NCI-H2029 treated with DMSO at 0.1 percent for 48 hours (cell line): Measurements from ENCODE around the gene IMMP2L.
"Not testable (repeated sequence)": the region's sequence is repeated elsewhere in the genome, so short reads cannot be mapped to it uniquely, and the experiment has no call there.

Experiments used
- DNase-seq: peaks from one replicate; lab custom pipeline; 2025; lab: John Stamatoyannopoulos, UW

The IMMP2L gene

DNA sequence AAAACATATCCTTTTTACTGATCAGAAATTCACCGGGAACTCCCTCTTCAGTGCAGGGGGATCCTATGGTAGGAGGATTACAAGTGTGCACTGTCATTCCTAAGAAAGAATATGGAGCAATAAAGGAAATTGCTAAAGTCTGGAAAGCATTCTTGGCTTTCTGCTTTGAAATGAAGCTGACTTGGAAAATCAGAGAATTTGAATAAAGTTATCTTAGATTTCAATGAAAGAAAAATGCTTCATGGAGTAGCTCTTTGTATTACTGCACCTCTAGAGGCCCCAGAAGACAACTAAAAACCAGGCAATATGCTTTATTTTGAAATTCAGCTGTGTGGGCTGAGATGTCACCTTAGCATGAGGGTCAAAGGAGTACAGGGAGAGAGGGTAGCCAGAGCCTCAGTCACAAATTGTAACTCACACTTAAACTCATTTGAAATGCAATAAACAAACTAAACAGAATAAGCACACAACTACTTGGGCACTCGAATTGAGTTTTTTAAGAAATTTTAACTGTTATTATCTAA lies 102.5 kb downstream of the IMMP2L start:
- no peak for DNase-seq

- DNase-seq, result no peak
These were observed 103.1 kb downstream of the IMMP2L start for GRCh38 chr7:111459065-111459756.

GRCh38 chr7:111450705-111451104 lies 111.6 kb downstream of the IMMP2L start:
- not testable (repeated sequence) for DNase-seq

DNA sequence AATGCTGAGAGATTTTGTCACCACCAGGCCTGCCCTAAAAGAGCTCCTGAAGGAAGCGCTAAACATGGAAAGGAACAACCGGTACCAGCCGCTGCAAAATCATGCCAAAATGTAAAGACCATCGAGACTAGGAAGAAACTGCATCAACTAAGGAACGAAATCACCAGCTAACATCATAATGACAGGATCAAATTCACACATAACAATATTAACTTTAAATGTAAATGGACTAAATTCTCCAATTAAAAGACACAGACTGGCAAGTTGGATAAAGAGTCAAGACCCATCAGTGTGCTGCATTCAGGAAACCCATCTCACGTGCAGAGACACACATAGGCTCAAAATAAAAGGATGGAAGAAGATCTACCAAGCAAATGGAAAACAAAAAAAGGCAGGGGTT lies 114.8 kb downstream of the IMMP2L start:
- not testable (repeated sequence) for DNase-seq

DNA sequence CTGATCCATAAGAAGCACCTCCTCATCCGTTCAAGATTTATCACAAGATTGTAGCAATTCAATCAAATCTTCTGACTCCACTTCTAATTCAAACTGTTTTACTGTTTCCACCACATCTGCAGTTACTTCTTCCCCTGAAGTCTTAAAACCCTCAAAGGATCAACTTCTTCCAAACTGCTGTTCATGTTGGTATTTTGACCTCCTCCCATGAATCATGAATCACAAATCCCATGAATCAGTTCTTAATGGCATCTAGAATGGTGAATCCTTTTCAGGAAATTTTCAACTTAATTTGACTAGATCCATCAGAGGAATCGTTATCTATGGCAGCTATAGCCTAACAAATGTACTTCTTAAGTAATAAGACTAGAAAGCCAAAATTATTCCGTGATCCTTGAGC lies 122.3 kb downstream of the IMMP2L start:
- DNase-seq, result no peak

GRCh38 chr7:111438369-111439289 lies 123.7 kb downstream of the IMMP2L start:
- DNase-seq, result no peak

DNA sequence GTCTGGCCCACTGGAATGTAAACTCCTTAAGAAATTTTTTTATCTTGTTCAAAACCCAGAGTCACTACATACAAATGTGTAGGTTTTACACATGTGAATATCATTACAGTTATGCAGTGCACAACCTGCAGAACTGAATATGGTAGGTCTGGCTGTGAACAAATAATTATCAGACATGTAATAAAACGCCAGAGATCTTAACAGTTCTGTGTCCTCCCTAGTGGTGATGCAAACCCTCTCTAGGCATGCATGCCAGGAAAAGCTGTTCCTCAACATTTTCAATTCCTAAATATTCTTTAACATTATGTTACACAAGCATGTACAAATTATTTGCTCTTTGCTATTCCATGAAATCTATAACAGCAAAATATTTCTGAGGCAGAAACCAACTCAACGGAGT lies 124.6 kb downstream of the IMMP2L start:
- no peak for DNase-seq

GRCh38 chr7:111436608-111437007 lies 125.7 kb downstream of the IMMP2L start:
- no peak for DNase-seq

GRCh38 chr7:111433426-111433825 lies 128.9 kb downstream of the IMMP2L start:
- no peak for DNase-seq

- DNase-seq, result no peak
These were observed 132.5 kb downstream of the IMMP2L start for GRCh38 chr7:111429781-111430180.

GRCh38 chr7:111424768-111425167 lies 137.5 kb downstream of the IMMP2L start:
- DNase-seq, result no peak

GRCh38 chr7:111414374-111414773 lies 147.9 kb downstream of the IMMP2L start:
- no peak for DNase-seq

GRCh38 chr7:111413739-111414138 lies 148.6 kb downstream of the IMMP2L start:
- DNase-seq, result no peak

GRCh38 chr7:111410899-111411298 lies 151.4 kb downstream of the IMMP2L start:
- no peak for DNase-seq

- no peak for DNase-seq
These were observed 152.4 kb downstream of the IMMP2L start for GRCh38 chr7:111409714-111410422.

DNA sequence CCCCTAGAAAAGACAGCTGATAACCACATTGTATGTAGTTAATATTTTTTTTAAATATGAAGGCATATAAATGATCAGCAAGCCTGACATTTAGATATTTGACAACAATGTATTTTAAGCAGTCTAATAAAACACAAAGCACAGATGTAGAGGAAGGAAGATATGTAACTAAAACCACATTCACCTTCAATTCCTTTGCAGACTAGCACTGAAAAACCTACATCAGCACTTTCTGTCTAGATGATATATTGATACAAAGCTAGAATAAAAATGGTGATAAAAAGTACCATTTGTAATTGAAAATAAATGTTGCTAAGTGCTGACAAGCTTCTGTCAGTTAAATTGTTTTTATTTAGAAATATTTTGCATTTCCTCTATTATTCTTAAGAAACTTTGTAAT lies 153.6 kb downstream of the IMMP2L start:
- no peak for DNase-seq

- DNase-seq, result no peak
These were observed 155.0 kb downstream of the IMMP2L start for GRCh38 chr7:111407258-111407657.

DNA sequence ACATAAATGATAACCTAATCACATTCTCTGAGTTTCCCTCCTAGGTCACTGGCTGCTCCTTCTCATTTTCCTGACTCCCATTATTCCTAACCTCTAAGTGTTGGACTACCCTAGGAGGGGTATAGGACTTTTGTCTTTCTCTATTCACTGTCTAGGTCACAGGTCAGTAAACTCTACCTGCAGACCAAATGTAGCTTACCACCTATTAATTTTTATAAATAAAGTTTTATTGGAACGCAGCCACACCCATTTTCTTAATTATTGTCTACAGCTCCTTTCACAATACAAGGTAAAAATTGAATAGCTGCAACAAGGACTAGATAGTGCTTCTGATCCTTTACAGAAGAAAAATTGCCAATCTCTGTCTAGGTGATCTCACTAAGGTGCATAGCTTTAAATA lies 156.7 kb downstream of the IMMP2L start:
- DNase-seq, result no peak

- no peak for DNase-seq
These were observed 160.8 kb downstream of the IMMP2L start for GRCh38 chr7:111401516-111401915.

- DNase-seq, result no peak
These were observed 162.2 kb downstream of the IMMP2L start for GRCh38 chr7:111400088-111400487.

DNA sequence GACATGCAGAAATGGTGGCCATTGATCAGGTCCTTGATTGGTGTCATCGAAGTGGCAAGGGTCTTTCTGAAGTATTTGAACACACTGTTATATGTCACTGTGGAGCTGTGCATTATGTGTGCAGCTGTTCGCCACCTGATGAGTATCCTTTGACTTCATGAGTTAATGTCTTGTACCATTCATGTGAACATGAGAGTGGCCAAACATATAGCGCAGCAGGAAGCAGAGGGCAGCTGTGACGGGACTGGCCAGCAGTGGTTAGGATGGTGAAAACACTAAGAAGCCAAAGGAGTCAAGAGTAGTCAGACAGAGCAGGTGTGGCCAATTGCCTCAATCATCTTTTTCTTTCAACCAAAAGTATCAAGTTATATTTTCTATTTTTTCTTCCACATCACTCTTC lies 167.4 kb downstream of the IMMP2L start:
- DNase-seq, result no peak

GRCh38 chr7:111393011-111393754 lies 169.1 kb downstream of the IMMP2L start:
- DNase-seq, result no peak
